Upper lobe of right lung (tissue), 1 donor: ENCODE measurements around the gene MX2. TPM values are rescaled to one million over a fixed set of nuclear protein-coding genes. Genes with fewer than 3 reads are reported as not detected.
"Not testable (repeated sequence)": the region's sequence is repeated elsewhere in the genome, so short reads cannot be mapped to it uniquely, and the experiment has no call there.

Source experiments
- ATAC-seq: fragments of 200-7000 bp; cut with Tn5 transposase; one replicate; pipeline ENCODE4 v1.9.1; 2020; ENCODE audit warnings: mild to moderate bottlenecking, moderate library complexity
- DNase-seq: peaks from one replicate; pipeline ENCODE4 v3.0.0-alpha.2; 2020
- H3K27ac ChIP-seq: fragments of 200-600 bp; one replicate; pipeline ENCODE4 v1.8.0; 2022
- H3K27me3 ChIP-seq: fragments of 200-600 bp; one replicate; pipeline ENCODE4 v1.8.0; 2022; ENCODE audit warnings: mild to moderate bottlenecking
- H3K36me3 ChIP-seq: fragments of 200-600 bp; one replicate; pipeline ENCODE4 v1.8.0; 2022
- H3K4me1 ChIP-seq: fragments of 200-600 bp; one replicate; pipeline ENCODE4 v1.8.0; 2022
- H3K4me3 ChIP-seq: fragments of 200-600 bp; one replicate; pipeline ENCODE4 v1.8.0; 2022; ENCODE audit warnings: mild to moderate bottlenecking
- H3K9me3 ChIP-seq: fragments of 200-600 bp; one replicate; pipeline ENCODE4 v1.8.0; 2022
- CTCF ChIP-seq: fragments of 200-600 bp; IDR thresholded peaks from one replicate; pipeline ENCODE4 v1.8.0; 2022; ENCODE audit warnings: antibody characterized with exemption
- intact Hi-C: fragments of 100-400 bp; cut with DNase I; formaldehyde crosslinking; loops from one replicate; pipeline ENCODE4 v1.11.0; 2022
- total RNA-seq: library from RNA; stranded (reverse); fragmentation: NEBNext Ultra II Directional; extraction: Animal tissue kit (Norgen Biotek cat#: 25700); gene quantifications from one replicate; pipeline ENCODE4 v1.2.1, GENCODE V29; 2021
- donor health status: DM: no; HTN: yes; CAD: no; lungs with severe emphysema.

The MX2 gene
- total RNA-seq, 1 donor from 2014 or later, result 23.0 TPM

GRCh38 chr21:41419921-41420862 lies 58.4 kb downstream of the MX2 start:
- no peaks in the 10 kb centered on the region for H3K36me3 ChIP-seq
- H3K27me3 ChIP-seq, result no peaks in the 10 kb centered on the region
- peak overlapping the region; percentile 70 for H3K4me3 ChIP-seq
- no peak for TF ChIP-seq CTCF
- peak overlapping the region; percentile 93 for H3K27ac ChIP-seq
- intact Hi-C loops, result no loop called here
- no peaks in the 10 kb centered on the region for H3K9me3 ChIP-seq
- DNase-seq (peak; percentile 92), ATAC-seq (peak; percentile 93)
- peaks cover 14% of the 10 kb centered on the region for H3K4me1 ChIP-seq

GRCh38 chr21:41420998-41421397 lies 59.2 kb downstream of the MX2 start:
- ATAC-seq, H3K36me3 ChIP-seq, H3K9me3 ChIP-seq, DNase-seq, H3K27me3 ChIP-seq, intact Hi-C loops: not testable (repeated sequence)
- Histone ChIP-seq H3K4me1 (peaks cover 18% of the 10 kb centered on the region), H3K4me3 (peak overlapping the region; percentile 70), H3K27ac (peak overlapping the region; percentile 93)

GRCh38 chr21:41422546-41423304 lies 60.9 kb downstream of the MX2 start:
- H3K36me3 ChIP-seq, result no peaks in the 10 kb centered on the region
- no peak overlapping the region for H3K27ac ChIP-seq
- TF ChIP-seq CTCF, result no peak

GRCh38 chr21:41423305-41423636 lies 61.4 kb downstream of the MX2 start:
- H3K27me3 ChIP-seq, H3K4me3 ChIP-seq, H3K9me3 ChIP-seq, H3K27ac ChIP-seq, H3K36me3 ChIP-seq, DNase-seq, intact Hi-C loops, ATAC-seq: not testable (repeated sequence)
- H3K4me1 ChIP-seq, result peaks cover 18% of the 10 kb centered on the region

More at GRCh38 chr21:41422546-41423304, 60.9 kb downstream of the MX2 start:
- no peak for DNase-seq
- H3K27me3 ChIP-seq, result no peaks in the 10 kb centered on the region
- intact Hi-C loops, result no loop called here
- H3K4me1 ChIP-seq, result peaks cover 18% of the 10 kb centered on the region
- H3K9me3 ChIP-seq, result no peaks in the 10 kb centered on the region
- no peak overlapping the region for H3K4me3 ChIP-seq
- no peak for ATAC-seq

GRCh38 chr21:41425588-41425953 lies 63.7 kb downstream of the MX2 start:
- ATAC-seq (peak; percentile 8), DNase-seq (no peak)
- Histone ChIP-seq H3K27me3 (no peaks in the 10 kb centered on the region), H3K4me1 (peaks cover 4% of the 10 kb centered on the region), H3K27ac (peak overlapping the region; percentile 71), H3K4me3 (peak overlapping the region; percentile 59), H3K9me3 (no peaks in the 10 kb centered on the region), H3K36me3 (peaks cover 10% of the 10 kb centered on the region)
- intact Hi-C loops, result no loop called here
- TF ChIP-seq CTCF, result no peak

- no peaks in the 10 kb centered on the region for H3K27me3 ChIP-seq
- H3K36me3 ChIP-seq, result peaks cover 13% of the 10 kb centered on the region
- H3K27ac ChIP-seq, result peak within 1 kb of the TSS; percentile 71
- no peak for TF ChIP-seq CTCF
- DNase-seq, result peak; percentile 94
- peaks cover 4% of the 10 kb centered on the region for H3K4me1 ChIP-seq
- H3K4me3 ChIP-seq, result peak within 1 kb of the TSS; percentile 59
- H3K9me3 ChIP-seq, result no peaks in the 10 kb centered on the region
- intact Hi-C loops, result no loop called here
- peak; percentile 95 for ATAC-seq
Observed at GRCh38 chr21:41425954-41426675, 64.3 kb downstream of the MX2 start, which contains the start of gene MX1. Gene MX1, plus strand, starts transcription at chr21:41426239. Its CDS starts 5,832 bp downstream, at chr21:41432071.
